ENCODE measurements around the gene SLC35E3. TPM values are rescaled to one million over a fixed set of nuclear protein-coding genes. Genes with fewer than 3 reads are reported as not detected.
"Not testable (repeated sequence)": the region's sequence is repeated elsewhere in the genome, so short reads cannot be mapped to it uniquely, and the experiment has no call there.

Gene SLC35E3
- total and polyA plus RNA-seq, 2 experiments from 2014 or later: 5.5 to 13.8 TPM

DNA sequence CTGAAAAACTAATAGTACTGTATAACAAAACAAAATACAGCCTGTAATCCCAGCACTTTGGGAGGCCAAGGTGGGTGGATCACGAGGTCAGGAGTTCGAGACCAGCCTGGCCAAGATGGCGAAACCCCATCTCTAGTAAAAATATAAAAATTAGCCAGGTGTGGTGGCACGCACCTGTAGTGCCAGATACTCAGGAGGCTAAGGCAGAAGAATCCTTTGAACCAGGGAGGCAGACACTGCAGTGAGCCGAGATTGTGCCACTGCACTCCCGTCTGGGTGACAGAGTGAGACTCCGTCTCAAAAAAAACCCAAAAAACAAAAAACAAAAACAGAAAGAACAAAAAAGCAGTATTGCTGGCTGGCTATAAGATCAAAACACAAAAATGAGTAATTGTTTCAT lies 55.1 kb downstream of the SLC35E3 start:
- not testable (repeated sequence) for H3K9me2 ChIP-seq (ENCODE audit: insufficient read depth); H3K4me3 Mint-ChIP-seq; H3K4me3 ChIP-seq; H3K27me3 Mint-ChIP-seq (ENCODE audit: insufficient read depth, low read depth, poor library complexity); H3K36me3 ChIP-seq (ENCODE audit: insufficient read depth); H3K27ac ChIP-seq (ENCODE audit: low read depth); H3K79me2 ChIP-seq (replicated peaks; ENCODE audit: insufficient read depth); H3K9me3 Mint-ChIP-seq; H4K20me1 ChIP-seq (replicated peaks; ENCODE audit: insufficient read depth); H3K27me3 ChIP-seq (ENCODE audit: insufficient read depth); ATAC-seq; H2AFZ ChIP-seq; H3K27ac Mint-ChIP-seq; DNase-seq (ENCODE audit: low spot score); H3K4me2 ChIP-seq; H3K36me3 Mint-ChIP-seq (ENCODE audit: low read depth); H3F3A ChIP-seq (replicated peaks; ENCODE audit: low read depth)
- peaks cover 21% of the 10 kb centered on the region for H3K4me1 ChIP-seq (ENCODE audit: insufficient read depth)
- peaks cover 20% of the 10 kb centered on the region for H3K4me1 Mint-ChIP-seq

GRCh38 chr12:68802372-68802745 lies 56.4 kb downstream of the SLC35E3 start:
- H3K4me1 Mint-ChIP-seq: peaks cover 26% of the 10 kb centered on the region

DNA sequence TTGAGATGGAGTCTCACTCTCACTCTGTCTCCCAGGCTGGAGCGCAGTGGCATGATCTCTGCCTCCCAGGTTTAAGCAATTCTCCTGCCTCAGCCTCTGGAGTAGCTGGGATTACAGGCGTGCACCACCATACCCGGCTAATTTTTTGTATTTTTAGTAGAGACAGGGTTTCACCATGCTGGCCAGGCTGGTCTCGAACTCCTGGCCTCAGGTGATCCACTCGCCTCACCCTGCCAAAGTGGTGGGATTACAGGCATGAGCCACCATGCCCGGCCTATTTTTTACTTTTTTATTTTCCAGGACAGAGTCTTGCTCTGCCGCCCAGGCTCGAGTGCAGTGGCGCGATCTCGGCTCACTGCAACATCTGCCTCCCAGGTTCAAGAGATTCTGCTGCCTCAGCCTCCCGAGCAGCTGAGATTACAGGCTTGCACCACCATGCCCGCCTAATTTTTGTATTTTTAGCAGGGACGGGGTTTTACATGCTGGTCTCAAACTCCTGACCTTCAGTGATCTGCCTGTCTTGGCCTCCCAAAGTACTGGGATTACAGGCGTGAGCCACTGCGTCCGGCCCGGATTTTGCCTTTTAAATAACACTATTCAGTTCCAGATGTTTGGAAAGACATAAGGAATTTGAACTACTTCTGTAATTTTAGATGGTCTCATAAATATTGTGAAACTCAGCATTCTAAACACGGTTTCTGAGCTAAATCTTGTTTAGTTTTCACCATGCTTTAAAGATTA lies 57.1 kb downstream of the SLC35E3 start:
- H3K27me3 Mint-ChIP-seq (ENCODE audit: insufficient read depth, low read depth, poor library complexity); H4K20me1 ChIP-seq (replicated peaks; ENCODE audit: insufficient read depth); H3K79me2 ChIP-seq (replicated peaks; ENCODE audit: insufficient read depth); H3K27ac ChIP-seq (ENCODE audit: low read depth); H3K4me3 ChIP-seq; H3K36me3 Mint-ChIP-seq (ENCODE audit: low read depth); H3K36me3 ChIP-seq (ENCODE audit: insufficient read depth); H3K9me3 Mint-ChIP-seq; H3K27me3 ChIP-seq (ENCODE audit: insufficient read depth); H3K9me2 ChIP-seq (ENCODE audit: insufficient read depth); ATAC-seq; H3K27ac Mint-ChIP-seq; H3K4me3 Mint-ChIP-seq; H3K4me2 ChIP-seq; DNase-seq (ENCODE audit: low spot score): not testable (repeated sequence)
- H2AFZ ChIP-seq: 0 out of 2 replicates have a peak overlapping the region, but pooled peaks have one; percentile 30
- peaks cover 26% of the 10 kb centered on the region for H3K4me1 Mint-ChIP-seq
- peaks cover 29% of the 10 kb centered on the region for H3K4me1 ChIP-seq (ENCODE audit: insufficient read depth)
- peaks cover 12% of the 10 kb centered on the region; the same call in 1 of the 2 replicates for H3F3A ChIP-seq (replicated peaks; ENCODE audit: low read depth)

More at GRCh38 chr12:68802372-68802745, 56.4 kb downstream of the SLC35E3 start:
- not testable (repeated sequence) for H3K4me2 ChIP-seq; ATAC-seq; H4K20me1 ChIP-seq (replicated peaks; ENCODE audit: insufficient read depth); H3K4me3 ChIP-seq; H3K27me3 ChIP-seq (ENCODE audit: insufficient read depth); DNase-seq (ENCODE audit: low spot score); H3F3A ChIP-seq (replicated peaks; ENCODE audit: low read depth); H3K27me3 Mint-ChIP-seq (ENCODE audit: insufficient read depth, low read depth, poor library complexity); H3K36me3 Mint-ChIP-seq (ENCODE audit: low read depth); H3K36me3 ChIP-seq (ENCODE audit: insufficient read depth); H3K9me3 Mint-ChIP-seq; H3K27ac Mint-ChIP-seq; H3K4me3 Mint-ChIP-seq; H2AFZ ChIP-seq; H3K9me2 ChIP-seq (ENCODE audit: insufficient read depth); H3K27ac ChIP-seq (ENCODE audit: low read depth); H3K79me2 ChIP-seq (replicated peaks; ENCODE audit: insufficient read depth)
- peaks cover 29% of the 10 kb centered on the region for H3K4me1 ChIP-seq (ENCODE audit: insufficient read depth)

DNA sequence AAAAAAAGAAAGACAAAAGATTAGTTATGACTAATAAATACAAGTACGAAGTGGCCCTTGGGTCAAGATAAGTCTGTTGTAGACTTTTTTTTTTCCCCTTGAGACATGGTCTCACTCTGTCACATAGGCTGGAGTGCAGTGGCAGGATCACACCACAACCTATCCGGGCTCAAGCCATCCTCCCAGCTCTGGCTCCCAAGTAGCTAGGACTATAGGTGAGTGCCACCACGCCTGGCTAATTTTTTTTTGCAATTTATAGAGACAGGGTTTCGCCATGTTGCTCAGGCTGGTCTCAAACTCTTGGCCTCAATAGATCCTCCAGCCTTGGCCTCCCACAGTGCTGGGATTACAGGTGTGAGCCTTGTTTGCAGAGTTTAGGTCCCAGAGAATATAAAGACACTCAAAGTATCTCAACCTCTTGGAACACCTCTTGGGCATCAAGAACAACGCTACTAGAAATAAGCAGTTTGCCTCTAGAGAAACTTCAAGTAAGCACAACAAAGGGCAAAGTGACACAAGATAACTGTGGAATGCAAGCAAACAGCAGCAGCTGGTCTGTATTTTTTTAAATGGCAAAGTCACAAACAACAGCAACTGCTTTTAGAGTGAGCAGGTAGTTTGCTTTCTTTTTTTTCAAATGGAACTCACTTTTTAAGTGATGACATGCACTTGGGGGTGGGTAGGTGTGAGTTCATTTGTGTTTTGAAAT lies 58.1 kb downstream of the SLC35E3 start:
- DNase-seq (ENCODE audit: low spot score): peak; percentile 27
- Histone ChIP-seq H3K9me2 (ENCODE audit: insufficient read depth) (no peaks in the 10 kb centered on the region), H3K79me2 (replicated peaks; ENCODE audit: insufficient read depth) (peaks cover 4% of the 10 kb centered on the region), H3K36me3 (ENCODE audit: insufficient read depth) (no peaks in the 10 kb centered on the region), H2AFZ (peak overlapping the region; percentile 66; the same call in 1 of the 2 replicates), H4K20me1 (replicated peaks; ENCODE audit: insufficient read depth) (no peaks in the 10 kb centered on the region), H3F3A (replicated peaks; ENCODE audit: low read depth) (peaks cover 18% of the 10 kb centered on the region; the same call in 1 of the 2 replicates), H3K27ac (ENCODE audit: low read depth) (no peak overlapping the region; the same call in 1 of the 2 replicates), H3K4me1 (ENCODE audit: insufficient read depth) (peaks cover 29% of the 10 kb centered on the region), H3K4me3 (no peak overlapping the region), H3K27me3 (ENCODE audit: insufficient read depth) (no peaks in the 10 kb centered on the region), H3K4me2 (peak overlapping the region; percentile 53; the same call in 1 of the 2 replicates)
- Mint-ChIP-seq H3K4me1 (peaks cover 26% of the 10 kb centered on the region), H3K27me3 (ENCODE audit: insufficient read depth, low read depth, poor library complexity) (peaks cover 16% of the 10 kb centered on the region), H3K4me3 (no peak overlapping the region), H3K36me3 (ENCODE audit: low read depth) (peaks cover 5% of the 10 kb centered on the region), H3K9me3 (no peaks in the 10 kb centered on the region), H3K27ac (peak overlapping the region; percentile 72)
- ATAC-seq: no peak
- TF ChIP-seq EZH2phosphoT487 (IDR thresholded peaks at IDR 0.05; ENCODE audit: unreplicated experiment) (no peak), JUNB (IDR thresholded peaks at IDR 0.05; ENCODE audit: unreplicated experiment) (no peak)
- TF ChIP-seq, protein P1, sequence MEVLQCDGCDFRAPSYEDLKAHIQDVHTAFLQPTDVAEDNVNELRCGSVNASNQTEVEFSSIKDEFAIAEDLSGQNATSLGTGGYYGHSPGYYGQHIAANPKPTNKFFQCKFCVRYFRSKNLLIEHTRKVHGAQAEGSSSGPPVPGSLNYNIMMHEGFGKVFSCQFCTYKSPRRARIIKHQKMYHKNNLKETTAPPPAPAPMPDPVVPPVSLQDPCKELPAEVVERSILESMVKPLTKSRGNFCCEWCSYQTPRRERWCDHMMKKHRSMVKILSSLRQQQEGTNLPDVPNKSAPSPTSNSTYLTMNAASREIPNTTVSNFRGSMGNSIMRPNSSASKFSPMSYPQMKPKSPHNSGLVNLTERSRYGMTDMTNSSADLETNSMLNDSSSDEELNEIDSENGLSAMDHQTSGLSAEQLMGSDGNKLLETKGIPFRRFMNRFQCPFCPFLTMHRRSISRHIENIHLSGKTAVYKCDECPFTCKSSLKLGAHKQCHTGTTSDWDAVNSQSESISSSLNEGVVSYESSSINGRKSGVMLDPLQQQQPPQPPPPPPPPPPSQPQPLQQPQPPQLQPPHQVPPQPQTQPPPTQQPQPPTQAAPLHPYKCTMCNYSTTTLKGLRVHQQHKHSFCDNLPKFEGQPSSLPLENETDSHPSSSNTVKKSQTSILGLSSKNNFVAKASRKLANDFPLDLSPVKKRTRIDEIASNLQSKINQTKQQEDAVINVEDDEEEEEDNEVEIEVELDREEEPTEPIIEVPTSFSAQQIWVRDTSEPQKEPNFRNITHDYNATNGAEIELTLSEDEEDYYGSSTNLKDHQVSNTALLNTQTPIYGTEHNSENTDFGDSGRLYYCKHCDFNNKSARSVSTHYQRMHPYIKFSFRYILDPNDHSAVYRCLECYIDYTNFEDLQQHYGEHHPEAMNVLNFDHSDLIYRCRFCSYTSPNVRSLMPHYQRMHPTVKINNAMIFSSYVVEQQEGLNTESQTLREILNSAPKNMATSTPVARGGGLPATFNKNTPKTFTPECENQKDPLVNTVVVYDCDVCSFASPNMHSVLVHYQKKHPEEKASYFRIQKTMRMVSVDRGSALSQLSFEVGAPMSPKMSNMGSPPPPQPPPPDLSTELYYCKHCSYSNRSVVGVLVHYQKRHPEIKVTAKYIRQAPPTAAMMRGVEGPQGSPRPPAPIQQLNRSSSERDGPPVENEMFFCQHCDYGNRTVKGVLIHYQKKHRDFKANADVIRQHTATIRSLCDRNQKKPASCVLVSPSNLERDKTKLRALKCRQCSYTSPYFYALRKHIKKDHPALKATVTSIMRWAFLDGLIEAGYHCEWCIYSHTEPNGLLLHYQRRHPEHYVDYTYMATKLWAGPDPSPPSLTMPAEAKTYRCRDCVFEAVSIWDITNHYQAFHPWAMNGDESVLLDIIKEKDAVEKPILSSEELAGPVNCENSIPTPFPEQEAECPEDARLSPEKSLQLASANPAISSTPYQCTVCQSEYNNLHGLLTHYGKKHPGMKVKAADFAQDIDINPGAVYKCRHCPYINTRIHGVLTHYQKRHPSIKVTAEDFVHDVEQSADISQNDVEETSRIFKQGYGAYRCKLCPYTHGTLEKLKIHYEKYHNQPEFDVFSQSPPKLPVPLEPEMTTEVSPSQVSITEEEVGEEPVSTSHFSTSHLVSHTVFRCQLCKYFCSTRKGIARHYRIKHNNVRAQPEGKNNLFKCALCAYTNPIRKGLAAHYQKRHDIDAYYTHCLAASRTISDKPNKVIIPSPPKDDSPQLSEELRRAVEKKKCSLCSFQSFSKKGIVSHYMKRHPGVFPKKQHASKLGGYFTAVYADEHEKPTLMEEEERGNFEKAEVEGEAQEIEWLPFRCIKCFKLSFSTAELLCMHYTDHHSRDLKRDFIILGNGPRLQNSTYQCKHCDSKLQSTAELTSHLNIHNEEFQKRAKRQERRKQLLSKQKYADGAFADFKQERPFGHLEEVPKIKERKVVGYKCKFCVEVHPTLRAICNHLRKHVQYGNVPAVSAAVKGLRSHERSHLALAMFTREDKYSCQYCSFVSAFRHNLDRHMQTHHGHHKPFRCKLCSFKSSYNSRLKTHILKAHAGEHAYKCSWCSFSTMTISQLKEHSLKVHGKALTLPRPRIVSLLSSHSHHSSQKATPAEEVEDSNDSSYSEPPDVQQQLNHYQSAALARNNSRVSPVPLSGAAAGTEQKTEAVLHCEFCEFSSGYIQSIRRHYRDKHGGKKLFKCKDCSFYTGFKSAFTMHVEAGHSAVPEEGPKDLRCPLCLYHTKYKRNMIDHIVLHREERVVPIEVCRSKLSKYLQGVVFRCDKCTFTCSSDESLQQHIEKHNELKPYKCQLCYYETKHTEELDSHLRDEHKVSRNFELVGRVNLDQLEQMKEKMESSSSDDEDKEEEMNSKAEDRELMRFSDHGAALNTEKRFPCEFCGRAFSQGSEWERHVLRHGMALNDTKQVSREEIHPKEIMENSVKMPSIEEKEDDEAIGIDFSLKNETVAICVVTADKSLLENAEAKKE (CRISPR knock-in tag; IDR thresholded peaks at IDR 0.05): no peak

Data from GM23338 (cell line).